IMR-90 (cell line): ENCODE data around the gene HES4. TPM values are rescaled to one million over a fixed set of nuclear protein-coding genes. Genes with fewer than 3 reads are reported as not detected.

ENCODE experiments used
- ATAC-seq: fragments of 200-7000 bp; cut with Tn5 transposase; 2 replicates; pipeline ENCODE4 v1.9.1; 2020; ENCODE audit warnings: low read depth, mild to moderate bottlenecking, moderate library complexity
- BruUV-seq: library from RNA; stranded (reverse); fragments of 400-500 nt; replicated peaks from 2 replicates; lab custom pipeline; 2021; lab: Mats Ljungman, UMichigan
- CTCF ChIA-PET: fragments of 300-600 bp; formaldehyde crosslinking; extraction: SDS; loops from one replicate; lab custom pipeline; 2021; ENCODE audit warnings: antibody characterized with exemption; lab: Yijun Ruan, JAX
- POLR2A ChIA-PET: fragments of 300-600 bp; sonication (Branson Sonifier 250); formaldehyde crosslinking; loops from one replicate; lab custom pipeline; 2022; ENCODE audit warnings: antibody characterized with exemption; ENCODE audit not compliant: unreplicated experiment; lab: Charles Lee
- DNase-seq: peaks from one replicate; pipeline ENCODE4 v3.0.0; 2013
- H2AFZ ChIP-seq: replicated peaks from 2 replicates; pipeline ENCODE3; 2013; ENCODE audit warnings: low read length, mild to moderate bottlenecking; ENCODE audit not compliant: poor library complexity
- H2AK5ac ChIP-seq: 2 replicates; pipeline ENCODE4 v1.6.1; 2013; ENCODE audit warnings: low read depth, low read length, inconsistent platforms
- H2AK9ac ChIP-seq: replicated peaks from 2 replicates; pipeline ENCODE3; 2013; ENCODE audit warnings: mild to moderate bottlenecking, low read depth, low read length, moderate library complexity; ENCODE audit not compliant: poor library complexity
- H2BK120ac ChIP-seq: 2 replicates; pipeline ENCODE4 v1.6.1; 2013; ENCODE audit warnings: low read depth, low read length, inconsistent platforms
- H2BK15ac ChIP-seq: 3 replicates; pipeline ENCODE4 v1.6.1; 2013; ENCODE audit warnings: low read depth, low read length, inconsistent platforms
- H2BK20ac ChIP-seq: 2 replicates; pipeline ENCODE4 v1.6.1; 2013; ENCODE audit warnings: low read depth, mild to moderate bottlenecking, inconsistent platforms, low read length, moderate library complexity
- H2BK5ac ChIP-seq: 2 replicates; pipeline ENCODE4 v1.6.1; 2013; ENCODE audit warnings: mild to moderate bottlenecking, low read depth, low read length, inconsistent platforms; ENCODE audit not compliant: poor library complexity, severe bottlenecking
- H3K14ac ChIP-seq: replicated peaks from 2 replicates; pipeline ENCODE4 v1.6.1; 2013; ENCODE audit warnings: low read depth, low read length, inconsistent platforms
- H3K18ac ChIP-seq: 2 replicates; pipeline ENCODE4 v1.6.1; 2013; ENCODE audit warnings: low read depth, low read length, control low read depth
- H3K23ac ChIP-seq: 2 replicates; pipeline ENCODE4 v1.6.1; 2013; ENCODE audit warnings: low read depth, low read length, inconsistent platforms
- H3K27ac ChIP-seq: 2 replicates; pipeline ENCODE4 v1.5.1; 2013; ENCODE audit warnings: mild to moderate bottlenecking, control low read depth, low read length; ENCODE audit not compliant: insufficient read depth
- H3K27me3 ChIP-seq: 2 replicates; pipeline ENCODE4 v1.6.1; 2013; ENCODE audit warnings: low read length; ENCODE audit not compliant: control insufficient read depth, insufficient read depth
- H3K36me3 ChIP-seq: 2 replicates; pipeline ENCODE4 v1.6.1; 2013; ENCODE audit warnings: low read length, mixed read lengths; ENCODE audit not compliant: control insufficient read depth, insufficient read depth
- H3K4ac ChIP-seq: 2 replicates; pipeline ENCODE4 v1.6.1; 2013; ENCODE audit warnings: low read depth, low read length, inconsistent platforms
- H3K4me1 ChIP-seq: 2 replicates; pipeline ENCODE4 v1.6.1; 2013; ENCODE audit warnings: low read length, mixed read lengths; ENCODE audit not compliant: control insufficient read depth, insufficient read depth
- H3K4me2 ChIP-seq: 2 replicates; pipeline ENCODE4 v1.6.1; 2013; ENCODE audit warnings: low read depth, mild to moderate bottlenecking, control low read depth, low read length, moderate library complexity
- H3K4me3 ChIP-seq: 2 replicates; pipeline ENCODE4 v1.5.1; 2013; ENCODE audit warnings: low read depth, mild to moderate bottlenecking, control low read depth, low read length, moderate library complexity; ENCODE audit not compliant: insufficient read depth
- H3K56ac ChIP-seq: 2 replicates; pipeline ENCODE4 v1.6.1; 2013; ENCODE audit warnings: low read length, inconsistent platforms; ENCODE audit not compliant: insufficient read depth; ENCODE audit errors: extremely low read depth
- H3K79me1 ChIP-seq, 2 experiments: 2 replicates each; pipeline ENCODE4 v1.6.1; 2013; ENCODE audit warnings: low read length in 2 of 2, inconsistent platforms in 1 of 2, low read depth in 1 of 2
- H3K9ac ChIP-seq: 2 replicates; pipeline ENCODE4 v1.6.1; 2013; ENCODE audit warnings: low read depth, low read length, control low read depth
- H3K9me1 ChIP-seq: 2 replicates; pipeline ENCODE4 v1.6.1; 2013; ENCODE audit warnings: low read length, inconsistent platforms; ENCODE audit not compliant: insufficient read depth
- H3K9me3 ChIP-seq: 2 replicates; pipeline ENCODE4 v1.6.1; 2013; ENCODE audit warnings: low read length; ENCODE audit not compliant: control insufficient read depth, insufficient read depth
- H4K20me1 ChIP-seq: 2 replicates; pipeline ENCODE4 v1.6.1; 2013; ENCODE audit warnings: low read length, inconsistent platforms; ENCODE audit not compliant: insufficient read depth
- H4K5ac ChIP-seq: 2 replicates; pipeline ENCODE4 v1.6.1; 2013; ENCODE audit warnings: mild to moderate bottlenecking, low read depth, low read length, control low read depth
- H4K8ac ChIP-seq, 2 experiments: 2 replicates each; pipeline ENCODE4 v1.6.1; 2013; ENCODE audit warnings: low read depth in 2 of 2, low read length in 2 of 2, control low read depth in 1 of 2, inconsistent platforms in 1 of 2
- H4K91ac ChIP-seq: 2 replicates; pipeline ENCODE4 v1.6.1; 2013; ENCODE audit warnings: low read depth, low read length, inconsistent platforms; ENCODE audit not compliant: insufficient read depth
- BHLHE40 ChIP-seq: fragments of 150-350 bp; IDR thresholded peaks from 2 replicates; pipeline ENCODE4 v1.6.1; 2016; ENCODE audit warnings: mild to moderate bottlenecking, low read depth, low read length
- CEBPB ChIP-seq: IDR thresholded peaks from 2 replicates; pipeline ENCODE4 v1.6.1; 2012; ENCODE audit warnings: low read depth, low read length, improper control_type of control experiment
- CHD1 ChIP-seq: IDR thresholded peaks from 2 replicates; pipeline ENCODE4 v1.6.1; 2012; ENCODE audit warnings: low read depth, low read length, improper control_type of control experiment
- FOS ChIP-seq: fragments of 150-350 bp; IDR thresholded peaks from 2 replicates; pipeline ENCODE4 v1.6.1; 2016; ENCODE audit warnings: low read depth, low read length
- MAZ ChIP-seq: IDR thresholded peaks from 2 replicates; pipeline ENCODE4 v1.6.1; 2012; ENCODE audit warnings: low read depth, mild to moderate bottlenecking, low read length, improper control_type of control experiment, moderate library complexity, borderline replicate concordance
- MXI1 ChIP-seq: IDR thresholded peaks from 2 replicates; pipeline ENCODE4 v1.6.1; 2012; ENCODE audit warnings: low read depth, mild to moderate bottlenecking, low read length, moderate library complexity, borderline replicate concordance
- NFE2L2 ChIP-seq: fragments of 150-350 bp; IDR thresholded peaks from 2 replicates; pipeline ENCODE4 v1.6.1; 2016; ENCODE audit warnings: low read depth, mild to moderate bottlenecking, low read length
- POLR2A ChIP-seq: IDR thresholded peaks from 2 replicates; pipeline ENCODE4 v1.6.1; 2012; ENCODE audit warnings: mild to moderate bottlenecking, low read depth, low read length
- RAD21 ChIP-seq: IDR thresholded peaks from 2 replicates; pipeline ENCODE4 v1.6.1; 2012; ENCODE audit warnings: low read length, improper control_type of control experiment
- RCOR1 ChIP-seq: IDR thresholded peaks from 2 replicates; pipeline ENCODE4 v1.6.1; 2012; ENCODE audit warnings: mild to moderate bottlenecking, low read length, improper control_type of control experiment; ENCODE audit not compliant: insufficient replicate concordance
- SMC3 ChIP-seq: fragments of 150-350 bp; IDR thresholded peaks from 2 replicates; pipeline ENCODE4 v1.6.1; 2016; ENCODE audit warnings: low read depth, mild to moderate bottlenecking, antibody characterized with exemption, low read length, moderate library complexity
- WGBS, 2 experiments: methylation state at CpG; one replicate each; pipeline versions ENCODE4 v1.1.5 to v1.1.7; 2013; ENCODE audit warnings: missing lambda C conversion rate in 2 of 2; ENCODE audit not compliant: insufficient read length in 1 of 2; ENCODE audit errors: extremely low coverage in 2 of 2; 5-methylcytosine and 5-hydroxymethylcytosine counted together
- dilution Hi-C: fragments of 300-500 bp; cut with HindIII; formaldehyde crosslinking; loops from one replicate; pipeline ENCODE4 v1.14.3; 2018; ENCODE audit warnings: low sequenced_read_pairs; ENCODE audit not compliant: unreplicated experiment
- in situ Hi-C: fragments of 300-500 bp; cut with MboI; formaldehyde crosslinking; loops from 3 replicates; pipeline ENCODE4 v1.14.3; 2019; ENCODE audit warnings: low sequenced_read_pairs, inconsistent platforms, mixed read lengths
- intact Hi-C: fragments of 100-400 bp; cut with micrococcal nuclease; formaldehyde crosslinking; loops from 2 replicates; pipeline ENCODE4 v1.10.0; 2022
- polyA plus RNA-seq, 3 experiments: library from polyadenylated mRNA; depleted of rRNA; stranded (reverse); fragments of >200 nt; gene quantifications; 2 replicates each; pipeline ENCODE4 v1.2.3, GENCODE V29; 2012; ENCODE audit warnings: low replicate concordance in 1 of 3
- total RNA-seq: library from RNA; depleted of rRNA; stranded (reverse); fragments of >200 nt; gene quantifications from 2 replicates; pipeline ENCODE4 v1.2.3, GENCODE V29; 2012
- TF ChIP-seq, protein P1 (sequence below): fragments of 150-350 bp; IDR thresholded peaks from 2 replicates; pipeline ENCODE4 v1.6.1; 2016; ENCODE audit warnings: low read depth, mild to moderate bottlenecking, low read length, moderate library complexity, borderline replicate concordance
- TF ChIP-seq, protein P2 (sequence below): fragments of 150-350 bp; IDR thresholded peaks from 2 replicates; pipeline ENCODE4 v1.6.1; 2017; ENCODE audit warnings: mild to moderate bottlenecking, antibody characterized with exemption, low read length, low read depth
- TF ChIP-seq, protein P3 (sequence below): conservative IDR thresholded peaks from 2 replicates; pipeline ENCODE4 v1.5.1; 2012; ENCODE audit warnings: mild to moderate bottlenecking, low read depth, low read length, improper control_type of control experiment

HES4 gene
- total and polyA plus RNA-seq, 2 of the 4 experiments (the other 2 are of a cell fraction) = 1.4 to 11.7 TPM

DNA sequence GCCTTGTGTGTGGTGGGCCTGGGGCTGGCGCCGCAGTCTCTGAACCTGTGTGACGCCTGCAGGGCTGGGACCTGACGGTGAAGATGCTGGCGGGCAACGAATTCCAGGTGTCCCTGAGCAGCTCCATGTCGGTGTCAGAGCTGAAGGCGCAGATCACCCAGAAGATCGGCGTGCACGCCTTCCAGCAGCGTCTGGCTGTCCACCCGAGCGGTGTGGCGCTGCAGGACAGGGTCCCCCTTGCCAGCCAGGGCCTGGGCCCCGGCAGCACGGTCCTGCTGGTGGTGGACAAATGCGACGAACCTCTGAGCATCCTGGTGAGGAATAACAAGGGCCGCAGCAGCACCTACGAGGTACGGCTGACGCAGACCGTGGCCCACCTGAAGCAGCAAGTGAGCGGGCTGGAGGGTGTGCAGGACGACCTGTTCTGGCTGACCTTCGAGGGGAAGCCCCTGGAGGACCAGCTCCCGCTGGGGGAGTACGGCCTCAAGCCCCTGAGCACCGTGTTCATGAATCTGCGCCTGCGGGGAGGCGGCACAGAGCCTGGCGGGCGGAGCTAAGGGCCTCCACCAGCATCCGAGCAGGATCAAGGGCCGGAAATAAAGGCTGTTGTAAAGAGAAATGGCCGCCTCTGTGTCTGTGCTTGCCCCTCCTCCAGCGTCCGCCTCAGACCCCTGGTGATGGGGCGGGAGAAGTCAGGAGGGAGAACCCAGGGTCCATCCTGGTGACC, 14.2 kb upstream of the HES4 start:
- intact Hi-C loops = loop anchor here (2.0 kb wide), 1 partner anchor 27 kb away; no protein-coding TSS in a partner anchor
- Histone ChIP-seq H3K4ac (peak overlapping the region; percentile 88), H3K4me1 (peaks cover 4% of the 10 kb centered on the region), H3K27me3 (no peaks in the 10 kb centered on the region), H4K91ac (peak overlapping the region; percentile 90), H2BK120ac (peak overlapping the region; percentile 85), H3K23ac (peak overlapping the region; percentile 96), H2BK15ac (peak overlapping the region; percentile 86; the same call in 2 of the 3 replicates), H2BK5ac (no peak overlapping the region), H3K79me1 (peaks cover 0 to 11% of the 10 kb centered on the region in 2 experiments; a peak in 2 of 4 replicates), H2BK20ac (no peak overlapping the region), H3K9me3 (no peaks in the 10 kb centered on the region), H3K9me1 (no peaks in the 10 kb centered on the region), H3K18ac (no peak overlapping the region), H4K5ac (peak overlapping the region; percentile 62; the same call in 1 of the 2 replicates), H3K4me3 (peak overlapping the region; percentile 54), H3K9ac (peak overlapping the region; percentile 79), H4K8ac (peak overlapping the region; percentile 65 to 94), H3K14ac (peak overlapping the region; percentile 96), H4K20me1 (no peaks in the 10 kb centered on the region), H2AK9ac (peak overlapping the region; percentile 98), H3K36me3 (no peaks in the 10 kb centered on the region), H2AK5ac (peak overlapping the region; percentile 92), H3K56ac (peak overlapping the region; percentile 76), H2AFZ (peak overlapping the region; percentile 99), H3K27ac (peak overlapping the region; percentile 82), H3K4me2 (peak overlapping the region; percentile 86)
- WGBS, 2 experiments = 68% methylated on average over 33 of the region's 41 CpGs; no CpG with 5 or more reads in 1 of the 2 experiments
- peak; percentile 24 for ATAC-seq
- BruUV-seq = TSS peak; percentile 88
- POLR2A ChIA-PET = interaction anchor here (0.6 kb wide), 1 partner anchor 287 kb away, joined by 7 read pairs; no protein-coding TSS in a partner anchor
- dilution Hi-C loops = no loop called here
- peak; percentile 21 for DNase-seq
- CTCF ChIA-PET = interaction anchor here (0.7 kb wide), 1 partner anchor 13 kb away, joined by 3 read pairs; no protein-coding TSS in a partner anchor
- in situ Hi-C loops = no loop called here
- TF ChIP-seq RAD21 = no peak
- no peak for TF ChIP-seq BHLHE40
- TF ChIP-seq CHD1 = no peak
- no peak for TF ChIP-seq SMC3
- no peak for TF ChIP-seq CEBPB
- TF ChIP-seq MAZ = no peak
- TF ChIP-seq POLR2A = no peak
- TF ChIP-seq, protein P1, sequence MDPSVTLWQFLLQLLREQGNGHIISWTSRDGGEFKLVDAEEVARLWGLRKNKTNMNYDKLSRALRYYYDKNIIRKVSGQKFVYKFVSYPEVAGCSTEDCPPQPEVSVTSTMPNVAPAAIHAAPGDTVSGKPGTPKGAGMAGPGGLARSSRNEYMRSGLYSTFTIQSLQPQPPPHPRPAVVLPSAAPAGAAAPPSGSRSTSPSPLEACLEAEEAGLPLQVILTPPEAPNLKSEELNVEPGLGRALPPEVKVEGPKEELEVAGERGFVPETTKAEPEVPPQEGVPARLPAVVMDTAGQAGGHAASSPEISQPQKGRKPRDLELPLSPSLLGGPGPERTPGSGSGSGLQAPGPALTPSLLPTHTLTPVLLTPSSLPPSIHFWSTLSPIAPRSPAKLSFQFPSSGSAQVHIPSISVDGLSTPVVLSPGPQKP = no peak
- no peak for TF ChIP-seq MXI1
- TF ChIP-seq, protein P2, sequence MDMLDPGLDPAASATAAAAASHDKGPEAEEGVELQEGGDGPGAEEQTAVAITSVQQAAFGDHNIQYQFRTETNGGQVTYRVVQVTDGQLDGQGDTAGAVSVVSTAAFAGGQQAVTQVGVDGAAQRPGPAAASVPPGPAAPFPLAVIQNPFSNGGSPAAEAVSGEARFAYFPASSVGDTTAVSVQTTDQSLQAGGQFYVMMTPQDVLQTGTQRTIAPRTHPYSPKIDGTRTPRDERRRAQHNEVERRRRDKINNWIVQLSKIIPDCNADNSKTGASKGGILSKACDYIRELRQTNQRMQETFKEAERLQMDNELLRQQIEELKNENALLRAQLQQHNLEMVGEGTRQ = no peak
- no peak for TF ChIP-seq RCOR1
- TF ChIP-seq FOS = no peak
- TF ChIP-seq, protein P3, sequence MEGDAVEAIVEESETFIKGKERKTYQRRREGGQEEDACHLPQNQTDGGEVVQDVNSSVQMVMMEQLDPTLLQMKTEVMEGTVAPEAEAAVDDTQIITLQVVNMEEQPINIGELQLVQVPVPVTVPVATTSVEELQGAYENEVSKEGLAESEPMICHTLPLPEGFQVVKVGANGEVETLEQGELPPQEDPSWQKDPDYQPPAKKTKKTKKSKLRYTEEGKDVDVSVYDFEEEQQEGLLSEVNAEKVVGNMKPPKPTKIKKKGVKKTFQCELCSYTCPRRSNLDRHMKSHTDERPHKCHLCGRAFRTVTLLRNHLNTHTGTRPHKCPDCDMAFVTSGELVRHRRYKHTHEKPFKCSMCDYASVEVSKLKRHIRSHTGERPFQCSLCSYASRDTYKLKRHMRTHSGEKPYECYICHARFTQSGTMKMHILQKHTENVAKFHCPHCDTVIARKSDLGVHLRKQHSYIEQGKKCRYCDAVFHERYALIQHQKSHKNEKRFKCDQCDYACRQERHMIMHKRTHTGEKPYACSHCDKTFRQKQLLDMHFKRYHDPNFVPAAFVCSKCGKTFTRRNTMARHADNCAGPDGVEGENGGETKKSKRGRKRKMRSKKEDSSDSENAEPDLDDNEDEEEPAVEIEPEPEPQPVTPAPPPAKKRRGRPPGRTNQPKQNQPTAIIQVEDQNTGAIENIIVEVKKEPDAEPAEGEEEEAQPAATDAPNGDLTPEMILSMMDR = no peak
- TF ChIP-seq NFE2L2 = no peak
